Astrocyte of the cerebellum (primary cell): ENCODE data around the gene CUX1.

Experiments used
- DNase-seq: peaks from one replicate; pipeline ENCODE4 v3.0.0-alpha.2; 2011; ENCODE audit warnings: low read depth
- H3K4me3 ChIP-seq: 2 replicates; pipeline ENCODE4 v1.5.1; 2011; ENCODE audit warnings: mild to moderate bottlenecking, low read depth, low read length, moderate library complexity
- CTCF ChIP-seq: IDR thresholded peaks from 2 replicates; pipeline ENCODE4 v1.5.1; 2012; ENCODE audit warnings: low read length, low read depth, moderate library complexity, mild to moderate bottlenecking; ENCODE audit errors: missing control alignments
- in situ Hi-C: cut with HindIII; loops from 2 replicates; pipeline ENCODE4 v1.10.0; 2017; ENCODE audit warnings: low sequenced_read_pairs

CUX1 gene

GRCh38 chr7:102193806-102194205 lies 376.4 kb downstream of the CUX1 start:
- no peak overlapping the region for H3K4me3 ChIP-seq
- in situ Hi-C loops, result no loop called here
- DNase-seq, result no peak
- TF ChIP-seq CTCF, result no peak

GRCh38 chr7:102195361-102195760 lies 377.9 kb downstream of the CUX1 start:
- no peak for DNase-seq
- no peak for TF ChIP-seq CTCF
- in situ Hi-C loops, result no loop called here
- H3K4me3 ChIP-seq, result no peak overlapping the region

- no peak for DNase-seq
- in situ Hi-C loops, result no loop called here
- TF ChIP-seq CTCF, result no peak
- H3K4me3 ChIP-seq, result no peak overlapping the region
Measured at GRCh38 chr7:102196028-102196427, 378.6 kb downstream of the CUX1 start.

- H3K4me3 ChIP-seq, result no peak overlapping the region
- no peak for TF ChIP-seq CTCF
- in situ Hi-C loops, result no loop called here
- DNase-seq, result no peak
Measured at GRCh38 chr7:102197161-102197560, 379.7 kb downstream of the CUX1 start.

GRCh38 chr7:102197599-102197998 lies 380.2 kb downstream of the CUX1 start:
- in situ Hi-C loops, result no loop called here
- no peak for DNase-seq
- H3K4me3 ChIP-seq, result no peak overlapping the region
- no peak for TF ChIP-seq CTCF

- no peak for TF ChIP-seq CTCF
- no peak for DNase-seq
- H3K4me3 ChIP-seq, result no peak overlapping the region
- in situ Hi-C loops, result no loop called here
Measured at GRCh38 chr7:102198417-102198956, 381.1 kb downstream of the CUX1 start.

GRCh38 chr7:102201576-102201975 lies 384.1 kb downstream of the CUX1 start:
- TF ChIP-seq CTCF, result no peak
- no peak for DNase-seq
- in situ Hi-C loops, result no loop called here

More at GRCh38 chr7:102201576-102201975, 384.1 kb downstream of the CUX1 start:
- H3K4me3 ChIP-seq, result no peak overlapping the region
